Islet precursor cell (in vitro differentiated cells): ENCODE measurements around the gene GSE1.

ENCODE experiments used
- DNase-seq: peaks from one replicate; pipeline ENCODE4 v3.0.0-alpha.2; 2018

The GSE1 gene

DNA sequence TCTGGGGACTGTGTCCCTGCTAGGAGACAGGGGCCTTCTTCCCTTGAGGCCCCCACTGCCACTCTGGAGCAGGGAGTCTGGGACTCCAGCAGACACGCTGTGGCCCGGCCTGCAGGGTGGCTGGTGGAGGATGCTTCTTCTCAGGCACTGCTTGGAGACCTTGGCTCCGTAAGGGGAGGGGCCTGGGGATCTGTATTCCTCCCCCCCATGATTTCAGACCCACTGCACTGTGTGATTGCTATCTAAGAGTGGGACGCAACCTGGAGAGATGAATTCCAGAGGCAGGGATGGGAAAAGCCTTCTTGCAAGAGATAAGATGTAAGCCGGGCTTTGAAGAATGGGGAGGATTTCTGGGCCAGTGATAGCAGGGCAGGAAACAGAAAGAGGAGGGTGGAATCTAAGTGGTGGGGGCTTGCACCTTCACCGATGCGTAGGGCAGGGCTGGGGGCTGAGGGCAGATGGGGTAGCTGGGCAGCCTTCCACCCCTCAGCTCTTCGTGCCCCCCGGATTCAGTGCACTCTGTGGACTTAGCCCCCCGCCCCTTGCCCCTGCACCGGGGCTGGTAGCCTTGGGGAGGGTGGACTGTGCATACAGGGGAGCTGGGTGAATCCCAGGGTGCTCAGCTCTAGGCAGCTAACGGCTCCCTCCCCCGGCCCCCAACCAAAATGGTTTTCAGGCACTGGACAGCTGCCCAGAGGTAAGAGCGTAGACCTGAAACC is 5.2 kb upstream of the GSE1 start:
- no peak for DNase-seq

DNA sequence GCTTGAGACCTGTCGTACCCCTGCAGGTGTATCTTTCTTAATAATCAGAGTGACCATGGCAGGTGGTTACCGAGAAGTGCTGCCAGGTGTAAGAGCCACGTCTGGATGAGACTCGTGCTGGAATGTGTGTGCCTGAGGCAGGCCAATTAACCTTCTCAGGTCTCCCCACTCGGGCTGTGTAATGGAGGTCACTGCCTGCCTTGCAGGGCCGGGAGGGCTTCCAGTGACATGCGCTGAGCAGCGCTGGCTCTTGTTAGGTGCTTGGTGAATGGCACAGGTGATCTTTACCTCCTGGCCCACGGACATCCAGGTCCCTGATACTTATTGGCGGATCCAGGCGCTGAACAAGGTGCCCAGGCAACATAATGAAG is 4.6 kb upstream of the GSE1 start:
- DNase-seq, result peak; percentile 78

DNA sequence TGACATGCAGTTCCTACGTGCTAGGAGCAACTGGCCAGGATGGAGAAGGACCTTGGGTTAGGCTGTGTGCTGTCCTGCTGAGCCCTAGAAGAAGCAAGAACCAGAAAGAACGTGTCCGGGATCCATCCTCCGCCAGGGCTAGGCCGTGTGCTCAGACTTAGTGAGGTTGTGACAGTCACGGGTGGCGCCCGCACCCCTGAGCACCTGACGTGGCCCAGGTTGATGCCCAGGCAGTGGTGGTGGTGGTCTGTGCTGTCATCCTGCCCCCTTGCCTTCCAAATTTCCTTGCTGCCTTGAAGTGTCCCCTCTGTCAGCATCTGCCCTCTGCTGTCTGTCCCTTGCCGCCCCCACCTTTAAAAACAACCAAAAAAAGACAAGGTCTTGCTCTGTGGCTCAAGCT is 4.2 kb upstream of the GSE1 start:
- no peak for DNase-seq

DNA sequence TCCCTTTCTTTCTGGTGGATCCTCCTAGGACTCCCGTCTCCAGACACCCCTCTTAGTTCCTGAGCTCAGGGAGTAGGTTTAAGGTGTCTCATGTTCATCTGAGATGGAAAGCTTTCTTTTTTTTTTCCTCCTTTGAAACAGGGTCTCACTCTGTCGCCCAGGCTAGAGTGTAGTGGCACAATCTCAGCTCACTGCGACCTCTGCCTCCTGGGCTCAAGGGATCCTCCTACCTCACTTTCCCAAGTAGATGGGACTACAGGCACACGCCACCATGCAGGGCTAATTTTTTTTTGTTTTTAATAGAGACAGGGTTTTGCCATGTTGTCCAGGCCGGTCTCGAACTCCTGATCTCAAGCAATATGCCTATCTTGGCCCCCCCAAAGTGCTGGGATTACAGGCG is 3.6 kb upstream of the GSE1 start:
- no peak for DNase-seq

DNA sequence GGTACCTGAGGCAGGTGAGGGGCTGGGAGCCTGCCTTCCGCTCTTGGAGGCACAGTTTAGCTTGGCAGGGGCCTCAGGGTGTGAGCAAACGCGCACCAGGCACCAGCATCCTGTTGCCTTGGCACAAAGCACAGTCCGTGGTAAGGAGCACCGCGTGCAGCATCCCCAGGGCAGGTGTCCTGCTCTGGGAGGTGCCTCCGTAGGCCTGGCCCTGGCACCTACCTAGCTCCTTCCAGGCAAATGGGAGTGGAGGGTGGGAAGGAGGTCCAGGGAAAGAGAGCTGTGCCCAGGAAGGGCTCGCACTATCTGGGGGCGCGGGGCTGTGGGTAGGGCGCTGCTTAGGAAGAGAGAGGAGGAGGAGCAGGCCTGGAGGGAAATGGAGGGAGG is 3.1 kb upstream of the GSE1 start:
- no peak for DNase-seq

DNA sequence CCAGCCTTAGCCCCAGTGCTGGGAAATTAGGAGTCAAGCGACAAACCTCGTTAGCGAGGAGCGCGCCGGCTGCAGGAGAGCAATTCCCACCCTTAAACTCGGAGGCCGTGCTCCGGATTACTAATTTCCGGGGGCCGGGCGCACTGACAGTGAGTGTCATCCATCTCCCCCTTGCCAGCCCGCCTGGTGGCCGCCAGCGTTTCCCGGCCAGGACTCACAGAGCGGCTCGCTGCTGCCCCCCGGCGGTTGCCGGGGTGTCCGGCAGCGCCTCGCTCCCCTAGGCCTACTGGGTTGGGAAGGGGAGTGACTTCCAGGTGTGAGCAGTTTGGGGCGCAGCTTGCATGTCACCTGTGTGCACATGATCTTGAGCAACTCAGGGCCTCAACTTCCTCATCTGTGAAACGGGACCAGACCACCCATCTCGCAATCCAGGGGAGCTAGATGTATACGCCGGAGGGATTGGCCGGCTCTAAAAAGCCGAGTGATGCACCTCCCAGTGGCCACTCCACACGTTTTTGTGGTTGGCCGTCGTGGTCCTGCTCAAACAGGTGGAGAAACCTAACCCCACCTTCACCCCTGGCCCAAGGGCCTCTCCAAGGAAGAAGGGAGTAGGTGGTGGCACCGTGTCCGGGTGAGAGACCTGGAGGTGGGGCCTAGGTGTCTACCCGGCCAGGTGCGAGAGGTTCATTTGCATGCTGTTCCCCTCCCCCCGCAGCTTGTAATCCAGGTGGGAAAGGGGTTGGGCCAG is 2.5 kb upstream of the GSE1 start:
- DNase-seq, result peak; percentile 95

DNA sequence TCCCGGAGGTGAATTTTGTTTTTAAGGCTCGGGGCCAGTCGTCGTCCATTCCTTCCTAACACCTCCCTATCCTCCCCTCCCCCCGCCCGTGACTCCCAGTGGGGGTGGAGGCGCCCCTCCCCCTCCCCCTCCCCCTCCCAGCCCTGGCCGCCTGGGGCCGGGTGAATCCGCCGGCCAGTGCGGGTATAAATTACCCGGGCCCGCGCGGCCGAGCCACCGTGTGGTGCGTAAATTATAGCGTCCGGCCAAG is 2.0 kb upstream of the GSE1 start:
- DNase-seq, result no peak

DNA sequence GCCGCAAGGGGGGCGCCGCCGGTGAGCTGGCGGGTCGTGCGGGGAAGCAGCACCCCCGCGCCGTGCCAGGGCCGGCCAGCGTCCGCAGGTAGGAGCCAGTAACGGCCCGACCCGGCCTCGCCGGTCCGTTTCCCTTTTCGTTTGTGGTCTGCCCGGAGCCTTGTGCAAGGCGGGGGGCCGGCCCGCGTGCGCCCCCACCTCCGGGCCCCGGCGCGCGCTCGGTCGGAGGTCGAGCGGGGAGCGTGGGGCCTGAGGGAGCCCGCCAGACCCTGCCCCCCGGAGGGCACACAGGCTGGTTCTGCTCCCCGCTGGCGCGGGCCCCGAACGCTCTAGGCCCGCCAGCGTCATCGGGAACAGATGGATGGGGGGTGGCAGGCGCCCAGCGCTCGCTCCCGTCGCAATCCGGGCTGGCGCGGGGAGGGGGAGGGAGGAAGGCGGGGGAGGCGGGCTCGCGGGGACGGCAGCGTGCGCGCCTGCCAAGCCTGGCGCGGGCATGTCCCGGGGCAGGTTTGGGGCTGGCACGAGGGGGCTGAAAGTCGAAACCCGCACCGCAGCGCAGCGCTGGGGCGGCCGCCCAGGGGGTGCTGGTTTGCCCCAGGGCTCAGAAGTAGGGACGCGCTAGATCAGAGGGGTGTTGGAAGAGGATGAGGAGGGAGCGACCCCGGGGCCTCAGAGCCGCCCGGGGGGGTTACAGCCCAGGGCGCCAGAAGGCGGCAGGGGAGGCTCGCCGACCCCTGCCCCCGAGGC is 1.5 kb upstream of the GSE1 start:
- DNase-seq, result peak; percentile 84

DNA sequence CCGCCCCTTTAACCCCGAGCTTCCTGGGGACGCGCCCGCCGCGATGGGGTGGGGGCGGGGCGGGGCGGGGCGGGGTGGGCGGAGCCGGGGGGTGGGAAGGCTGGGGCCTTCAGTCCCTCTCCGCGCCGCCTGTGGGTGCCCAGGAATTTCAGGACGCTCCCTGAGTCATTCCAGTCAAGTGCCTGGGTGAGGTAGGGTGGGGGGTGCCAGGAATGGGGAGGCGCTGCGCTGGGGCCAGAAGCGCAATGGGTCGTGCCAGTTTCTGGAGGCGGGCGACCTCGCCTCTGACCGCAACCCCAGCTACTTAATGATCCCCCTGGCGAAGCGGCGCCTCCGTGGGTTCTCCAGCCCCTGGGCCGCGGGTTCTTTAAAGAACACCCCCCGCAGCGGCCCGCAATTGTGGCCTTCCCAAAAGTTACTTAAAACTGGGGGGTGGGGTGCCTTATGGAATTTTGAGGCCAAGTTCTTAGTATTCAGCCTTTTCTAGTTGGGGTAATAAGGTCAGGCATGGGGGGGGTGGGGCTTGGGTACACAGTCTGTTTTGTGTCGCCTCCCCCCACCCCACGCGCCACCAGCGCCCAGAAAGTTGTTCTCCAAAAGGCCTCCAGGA is 826 bp upstream of the GSE1 start:
- peak; percentile 84 for DNase-seq

DNA sequence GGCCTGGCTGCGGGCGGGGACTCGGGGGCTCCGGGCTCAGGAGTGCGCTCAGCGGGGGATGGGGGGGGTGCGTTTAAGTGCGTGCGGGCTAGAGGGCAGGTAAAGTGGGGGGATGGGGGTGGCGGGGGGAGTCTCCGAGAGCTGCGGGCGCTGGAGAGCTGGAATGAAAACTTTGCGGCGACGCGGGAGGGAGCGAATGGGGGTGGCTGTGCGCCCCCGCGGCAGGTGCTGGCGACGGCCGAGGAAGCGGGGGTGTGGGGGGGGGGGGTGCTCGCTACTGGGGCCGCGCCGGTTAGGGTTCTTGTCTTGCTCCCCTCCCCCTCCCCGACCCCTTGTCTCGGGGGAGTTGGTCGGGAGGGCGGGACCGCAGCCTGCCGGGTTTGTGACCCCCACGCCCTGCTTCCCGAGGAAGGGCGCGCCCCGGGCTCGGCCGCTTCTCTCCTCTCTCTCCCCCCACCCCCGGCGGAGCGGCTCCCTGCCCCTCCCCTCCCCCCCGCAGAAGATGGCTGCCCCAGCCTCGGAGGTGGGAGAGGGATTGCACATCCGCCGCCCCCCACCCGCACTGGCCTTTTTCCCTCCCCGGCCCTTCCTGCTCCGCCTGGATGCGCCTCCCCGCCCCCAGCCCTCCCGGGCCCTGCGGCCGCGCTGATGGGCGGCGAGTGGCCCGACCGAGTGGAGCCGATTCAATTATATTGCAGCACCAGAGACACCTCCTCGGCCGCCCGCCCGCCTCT is 649 bp downstream of the GSE1 start:
- peak; percentile 88 for DNase-seq

DNA sequence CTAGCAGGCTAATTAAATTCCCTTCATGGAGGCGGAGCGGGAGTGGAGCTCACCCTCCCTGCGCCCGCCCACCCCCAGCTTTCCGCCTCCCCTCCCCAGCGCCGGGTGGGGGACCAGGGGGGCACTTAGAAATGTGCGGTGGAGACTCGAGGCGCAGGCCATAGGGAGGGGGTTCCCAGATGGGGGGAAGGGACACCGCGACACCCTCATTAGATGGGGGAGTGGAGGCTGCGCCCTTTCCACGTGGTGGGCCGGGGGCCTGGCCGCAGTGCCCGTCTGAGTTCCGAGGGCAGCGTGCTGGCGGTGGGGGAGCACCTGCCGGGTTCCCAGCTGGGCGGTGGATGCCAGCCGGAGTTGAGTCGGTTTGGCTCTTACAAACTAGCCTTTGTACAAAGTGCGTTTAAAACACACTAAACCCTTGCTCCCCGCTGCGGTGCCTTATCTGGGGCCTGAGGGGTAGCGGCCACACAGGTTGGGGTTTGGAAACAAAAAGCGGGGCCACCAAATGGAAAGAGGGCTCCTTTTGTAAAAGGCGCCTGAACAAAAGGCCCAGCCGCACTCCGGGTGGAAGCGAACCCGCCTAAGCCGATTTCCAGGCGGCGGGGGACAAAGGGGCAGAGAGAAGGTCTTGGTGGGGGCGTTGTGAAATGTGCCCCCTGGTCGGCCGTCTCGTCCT is 1.4 kb downstream of the GSE1 start:
- DNase-seq, result no peak

DNA sequence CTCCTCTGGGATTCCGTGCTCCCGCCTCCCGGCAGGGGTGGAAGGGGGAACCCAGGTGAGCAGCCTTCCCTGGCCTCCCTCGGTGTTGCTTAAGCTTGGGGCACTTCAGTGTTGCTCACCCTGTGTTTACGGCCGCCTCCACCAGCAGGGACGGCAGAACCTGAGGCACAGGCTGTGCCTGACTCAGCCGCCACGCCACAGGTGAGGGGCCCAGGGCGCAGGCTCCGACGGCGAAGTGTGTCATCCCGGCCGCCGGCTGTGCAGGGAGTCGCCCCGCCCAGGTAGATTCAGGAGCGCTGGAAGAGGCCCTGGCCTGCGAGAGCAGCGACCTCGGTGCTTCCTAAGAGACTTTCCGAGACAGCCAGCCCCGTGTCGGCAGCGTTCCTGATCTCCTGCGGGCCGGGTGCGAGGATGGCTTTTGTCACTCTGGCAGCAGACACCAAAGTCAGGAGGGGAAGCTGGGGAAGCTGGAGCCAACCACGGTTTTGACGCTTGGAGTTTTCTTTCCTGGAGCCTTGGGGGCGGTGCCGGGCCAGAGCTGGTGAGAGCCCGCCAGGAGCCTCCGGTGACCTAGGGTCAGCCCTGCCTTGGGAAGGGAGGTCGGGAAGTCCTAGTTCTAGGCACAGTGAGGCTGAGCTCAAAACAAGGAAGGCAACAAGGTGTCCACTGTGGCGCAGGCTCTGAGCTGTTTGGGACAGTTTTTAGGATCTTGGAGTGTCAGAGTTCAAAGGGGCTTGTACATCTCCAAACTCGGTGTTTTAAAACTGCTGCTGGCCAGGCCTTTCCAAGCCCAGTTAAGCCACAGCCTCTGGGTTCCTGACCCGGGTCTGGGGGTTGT is 2.1 kb downstream of the GSE1 start:
- peak; percentile 97 for DNase-seq

DNA sequence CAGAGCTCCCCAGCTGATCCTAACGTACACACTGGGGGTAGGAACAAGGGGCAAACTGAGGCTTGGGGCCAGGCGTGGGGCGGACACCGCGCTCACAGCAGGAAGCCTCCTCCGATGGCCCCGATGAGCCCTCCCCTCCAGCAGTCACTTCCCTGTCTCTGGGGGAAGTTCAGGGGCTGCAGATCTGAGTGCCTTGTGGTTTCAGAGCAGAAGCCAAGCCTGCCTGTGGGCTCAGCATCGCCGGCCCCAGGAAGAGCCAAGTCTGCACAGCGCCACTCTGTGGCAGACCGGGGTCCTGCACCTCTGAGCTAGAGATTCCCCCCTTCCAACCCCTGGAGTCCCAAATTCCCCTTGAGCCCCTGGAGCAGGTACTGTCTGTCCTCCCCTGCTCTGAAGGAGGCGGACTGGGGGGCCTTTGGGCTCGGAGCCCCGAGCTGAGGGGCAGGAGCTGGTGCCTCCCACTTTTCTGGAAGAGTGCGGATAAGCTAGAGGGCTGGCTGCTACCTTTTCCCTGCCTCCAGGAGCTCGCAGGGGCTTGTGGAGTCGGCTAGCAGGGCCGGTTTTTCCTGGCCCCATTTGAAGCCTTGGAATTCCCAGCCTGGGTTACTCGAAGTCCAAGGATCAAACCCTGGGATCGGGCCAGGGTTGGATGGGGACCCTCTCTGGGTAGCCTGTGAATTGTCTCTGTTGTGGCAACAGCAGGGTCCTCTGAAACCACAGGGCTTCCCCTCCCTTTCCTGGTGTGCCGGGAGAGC is 2.9 kb downstream of the GSE1 start:
- DNase-seq, result peak; percentile 92

DNA sequence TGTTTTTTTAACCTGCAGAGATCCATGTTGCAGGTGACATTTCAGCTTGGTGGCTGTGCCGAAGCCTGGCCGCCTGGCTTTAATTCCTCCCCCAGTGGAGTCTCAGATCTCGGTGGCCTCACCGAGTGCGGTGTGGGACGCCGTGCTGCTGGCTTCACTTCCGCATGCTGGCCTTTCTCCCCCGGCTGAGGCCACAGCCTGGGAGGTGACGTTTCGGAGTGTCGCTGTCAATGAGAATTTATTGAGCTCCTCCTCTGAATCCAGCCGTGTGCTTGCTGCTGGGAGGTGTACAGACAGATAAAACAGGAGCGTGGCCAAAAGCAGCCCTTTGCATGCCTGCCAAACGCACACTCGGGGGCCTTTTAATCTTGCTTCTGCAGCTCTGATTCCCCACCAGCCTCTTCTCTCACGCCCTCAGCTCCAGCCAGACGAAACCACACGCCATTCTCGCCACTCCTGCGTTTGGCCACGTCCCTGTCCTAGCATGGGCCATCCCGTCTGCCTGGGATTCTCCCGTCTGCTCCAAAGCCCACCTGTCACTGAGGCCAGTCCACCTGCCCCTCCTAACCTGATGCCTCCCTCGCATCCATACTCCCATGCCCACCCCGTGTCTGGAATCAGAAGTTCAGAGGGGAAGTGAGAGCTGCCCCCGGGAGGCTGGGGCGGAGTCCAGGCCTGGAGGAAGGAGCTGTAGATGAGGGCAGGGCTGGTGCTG is 3.6 kb downstream of the GSE1 start:
- DNase-seq, result no peak

DNA sequence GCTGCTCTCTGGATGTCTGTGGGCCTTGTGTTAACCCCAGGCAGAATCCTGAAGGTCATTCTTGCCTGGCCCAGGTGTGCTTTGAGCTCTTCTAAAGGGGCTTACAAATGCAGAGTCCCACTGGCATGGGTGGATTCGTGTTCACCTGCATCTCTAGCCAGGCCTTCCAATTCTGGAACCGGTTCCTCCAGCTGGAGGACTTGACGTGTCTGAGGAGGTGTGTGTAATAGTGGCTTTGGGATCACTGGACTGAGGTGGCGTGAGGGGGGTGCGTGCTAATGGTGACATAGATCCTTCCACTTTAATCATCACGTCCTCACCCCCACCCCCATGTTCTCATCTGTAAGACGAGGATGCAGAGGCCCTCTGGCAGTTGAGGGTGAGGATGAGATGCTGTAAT is 4.8 kb downstream of the GSE1 start:
- no peak for DNase-seq

DNA sequence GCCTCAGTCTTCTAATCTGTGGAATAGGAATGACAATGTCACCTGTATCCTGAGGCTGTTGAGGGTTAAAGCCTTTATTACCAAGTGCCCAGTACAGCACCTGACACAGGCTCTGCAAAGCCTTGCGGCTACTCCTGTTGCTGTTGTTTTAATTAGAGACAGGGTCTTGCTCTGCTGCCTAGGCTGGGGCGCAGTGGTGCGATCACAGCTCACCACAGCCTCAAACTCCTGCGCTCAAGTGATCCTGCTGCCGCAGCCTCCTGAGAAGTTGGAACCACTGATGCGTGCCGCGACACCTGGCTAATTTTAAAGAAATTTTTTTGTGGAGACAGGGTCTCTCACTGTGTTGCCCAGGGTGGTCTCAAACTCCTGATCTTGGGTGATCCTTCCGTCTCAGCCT is 5.4 kb downstream of the GSE1 start:
- DNase-seq, result no peak

DNA sequence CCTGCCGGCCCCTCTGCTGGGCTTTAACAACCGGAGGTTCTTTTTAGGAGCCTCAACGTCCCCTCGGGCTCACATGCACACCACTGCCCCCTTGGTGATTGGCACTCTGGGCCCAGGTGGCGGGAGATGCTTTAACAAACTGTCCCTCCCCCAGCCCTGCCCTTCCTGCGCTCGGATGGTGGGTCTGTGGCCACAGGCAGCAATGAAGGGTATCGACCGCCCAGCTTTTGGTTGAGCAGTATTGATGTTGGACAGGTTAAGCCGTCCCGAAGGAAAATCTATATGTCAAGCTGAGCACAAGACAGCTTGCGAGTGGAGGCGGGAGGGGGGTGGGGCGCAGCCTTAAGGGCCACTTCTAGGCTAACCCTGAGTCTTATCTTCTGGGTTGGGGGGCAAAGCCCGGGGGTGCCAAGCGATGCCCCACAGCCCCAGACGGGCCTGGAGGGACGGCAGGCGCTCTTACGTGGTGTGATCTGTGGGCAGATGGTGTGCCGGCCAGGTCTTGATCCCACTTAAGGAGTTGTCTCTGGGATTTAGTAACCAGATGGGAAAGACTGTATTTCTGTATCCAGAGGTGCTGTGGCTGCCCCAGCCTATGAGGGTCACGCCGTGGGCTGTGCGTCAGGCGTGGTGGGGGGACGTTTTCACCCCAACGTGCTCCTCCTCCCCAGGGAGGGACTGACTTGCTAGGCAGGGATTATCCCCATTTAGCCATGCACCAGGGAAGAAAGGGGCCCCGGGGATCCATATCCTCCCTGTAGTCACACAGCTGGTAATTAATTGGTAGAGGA is 6.2 kb downstream of the GSE1 start:
- no peak for DNase-seq

DNA sequence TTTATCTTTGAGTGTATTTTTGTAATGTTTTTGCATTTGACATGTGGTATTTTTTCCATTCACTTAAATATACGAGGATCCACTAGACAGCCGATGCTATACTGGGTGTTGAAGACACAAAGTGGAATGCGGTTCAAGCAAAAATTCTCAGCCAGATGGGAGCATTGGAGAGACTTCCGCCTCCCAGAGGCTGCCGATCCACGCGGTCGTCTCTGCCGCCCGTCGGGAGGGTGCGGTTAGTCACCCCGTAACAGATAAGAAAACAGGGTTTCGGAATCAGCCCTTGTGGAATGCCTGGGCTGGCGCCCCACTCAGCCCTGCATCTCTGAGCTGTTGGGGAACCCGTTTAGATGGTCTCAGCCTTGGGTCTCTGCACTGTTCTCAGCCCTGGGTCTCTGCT is 7.3 kb downstream of the GSE1 start:
- DNase-seq, result no peak

DNA sequence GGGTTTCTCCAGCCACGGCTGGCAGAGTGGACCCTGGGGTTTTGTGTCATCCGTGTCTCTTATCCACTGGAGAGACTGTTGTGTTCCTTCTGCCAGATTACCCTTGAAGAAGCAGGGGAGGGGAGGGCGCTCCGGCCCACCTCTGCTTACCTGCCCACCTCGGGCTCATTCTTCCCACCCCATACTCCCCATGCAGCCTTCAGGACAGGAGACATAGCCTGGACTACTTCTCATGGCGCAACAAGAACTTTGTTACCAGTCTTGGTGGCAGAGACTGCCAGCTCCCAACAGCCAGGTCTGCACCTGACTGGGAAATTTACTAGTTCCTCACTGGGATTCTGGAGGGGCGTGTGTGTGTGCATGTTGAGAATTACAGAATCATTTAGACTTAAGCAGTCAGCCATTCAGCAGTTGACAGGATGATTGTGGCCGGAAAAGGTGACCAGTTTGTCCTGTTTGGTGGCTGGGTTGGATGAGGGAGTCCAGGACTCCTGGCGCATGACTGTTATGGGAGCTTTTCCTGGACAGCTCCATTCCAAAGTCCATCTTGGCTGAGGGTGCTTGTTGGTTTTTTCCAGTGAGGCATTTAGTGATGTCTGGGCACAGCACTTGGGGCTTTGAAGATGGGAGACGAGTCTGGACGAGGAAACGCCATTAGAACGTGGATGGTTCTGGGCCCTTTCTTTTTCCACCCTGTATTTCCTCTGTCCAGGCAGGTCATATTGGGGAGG is 8.7 kb downstream of the GSE1 start:
- DNase-seq, result no peak
